Umbilical cord (tissue), 2 donors: ENCODE results near the gene RNF215. TPM values are rescaled to one million over a fixed set of nuclear protein-coding genes. Genes with fewer than 3 reads are reported as not detected.

Experiments used
- DNase-seq: peaks from one replicate; pipeline ENCODE4 v3.0.0-alpha.2; 2015; ENCODE audit warnings: low spot score
- total RNA-seq: library from RNA; depleted of rRNA; stranded (reverse); fragments of >200 nt; gene quantifications from one replicate; pipeline ENCODE4 v1.2.3, GENCODE V29; 2014; ENCODE audit warnings: low replicate concordance; ENCODE audit not compliant: insufficient read depth

The RNF215 gene
- total RNA-seq, 1 donor from 2014 or later: 30.1 TPM

DNA sequence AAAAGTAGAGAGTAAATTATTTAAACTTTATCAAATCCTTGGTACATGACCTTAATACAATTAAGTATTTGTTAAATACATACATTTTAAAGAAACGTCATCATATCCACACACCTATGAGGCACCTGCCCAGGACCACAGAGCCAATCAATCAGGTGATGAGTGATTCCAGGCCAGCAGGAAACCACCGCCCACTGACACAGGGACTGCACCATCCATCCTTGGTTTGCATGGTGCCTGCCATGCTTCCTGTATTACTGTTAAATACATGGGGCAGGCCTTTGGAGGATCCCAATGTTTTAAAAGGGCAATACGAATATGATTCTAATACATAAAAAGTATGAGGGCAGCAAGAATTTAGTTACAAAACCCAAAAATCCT, 53.5 kb downstream of the RNF215 start:
- no peak for DNase-seq

DNA sequence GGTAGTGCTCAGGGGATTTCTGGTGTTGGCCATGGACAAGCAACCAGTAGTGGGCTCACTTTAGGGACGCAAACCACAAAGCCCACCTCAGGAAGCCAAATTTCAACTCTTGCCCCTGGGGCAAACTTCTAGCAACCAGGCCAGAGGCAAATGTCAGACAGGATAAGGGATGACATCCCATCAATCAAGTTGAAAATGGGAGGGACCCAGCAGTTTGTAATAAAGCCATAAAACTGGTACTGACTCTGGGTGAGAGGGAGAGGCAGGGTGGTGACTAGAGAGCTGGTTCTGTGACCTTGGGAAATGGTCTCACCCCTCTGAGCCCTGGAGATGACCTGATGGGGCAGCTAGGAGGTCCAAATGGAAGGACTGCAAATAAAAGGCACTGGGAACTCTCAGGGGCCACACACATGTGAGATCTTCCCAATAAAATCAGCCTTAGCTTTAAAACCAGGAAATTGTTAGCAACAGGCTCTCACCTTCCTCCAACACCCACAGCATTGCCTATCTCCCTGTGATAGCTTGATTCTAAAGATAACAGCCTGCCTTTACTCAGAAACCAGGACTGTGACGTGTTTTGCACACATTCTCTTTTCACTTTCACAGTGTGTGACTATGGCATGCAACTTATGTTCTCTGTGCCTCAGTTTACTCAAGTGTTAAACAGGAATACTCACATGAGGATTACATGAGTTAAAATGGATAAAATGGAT, 54.1 kb downstream of the RNF215 start:
- DNase-seq: no peak

DNA sequence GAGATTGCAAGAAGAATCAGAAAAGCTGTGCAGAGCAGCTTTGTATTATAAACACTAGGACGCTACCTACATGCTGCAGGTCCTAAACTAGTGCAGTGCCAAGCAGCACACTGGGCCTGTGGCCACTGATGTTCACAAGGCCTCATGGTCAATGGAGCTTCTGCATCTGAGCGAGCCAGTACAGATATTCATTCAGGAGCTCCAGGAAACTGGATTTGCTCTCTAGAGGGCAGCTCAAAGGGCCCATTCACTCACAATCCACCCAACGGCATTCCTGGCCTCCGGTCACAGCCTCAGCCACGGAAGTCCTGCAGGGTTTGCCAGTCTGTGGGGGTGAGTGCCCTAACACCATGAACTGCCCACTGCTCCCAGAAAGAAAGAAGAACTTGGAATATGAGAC, 54.7 kb downstream of the RNF215 start:
- no peak for DNase-seq

Other genes starting within 250 kb of the RNF215 start
- 1.7 TPM for gene LIF, start 140.7 kb downstream of the RNF215 start, total RNA-seq
- 4.8 TPM for gene OSM, start 120.6 kb downstream of the RNF215 start, total RNA-seq
- gene CASTOR1, start 97.9 kb downstream of the RNF215 start, total RNA-seq: 9.1 TPM
- gene TBC1D10A, start 60.5 kb downstream of the RNF215 start, total RNA-seq: 40.0 TPM
- 27.7 TPM for gene SF3A1, start 30.5 kb downstream of the RNF215 start, total RNA-seq
- 1.7 TPM for gene CCDC157, start 30.4 kb downstream of the RNF215 start, total RNA-seq
- gene SEC14L2, start 9.6 kb upstream of the RNF215 start, total RNA-seq: 0.48 TPM
- 7.9 TPM for gene MTFP1, start 38.4 kb upstream of the RNF215 start, total RNA-seq
- gene SEC14L3, start 84.6 kb upstream of the RNF215 start, total RNA-seq: 2.9 TPM
- gene SEC14L4, start 118.3 kb upstream of the RNF215 start, total RNA-seq: not detected
- 2.4 TPM for gene SEC14L6, start 159.3 kb upstream of the RNF215 start, total RNA-seq
- not detected for gene GAL3ST1, start 187.3 kb upstream of the RNF215 start, total RNA-seq
- 43.1 TPM for gene PES1, start 204.5 kb upstream of the RNF215 start, total RNA-seq
- 3.1 TPM for gene TCN2, start 219.8 kb upstream of the RNF215 start, total RNA-seq
- 1.2 TPM for gene SLC35E4, start 248.4 kb upstream of the RNF215 start, total RNA-seq